Coronary artery (tissue), 2 donors: ENCODE measurements around the gene SMIM1.

Experiments
- DNase-seq: peaks from one replicate; pipeline ENCODE4 v3.0.0-alpha.2; 2017; ENCODE audit warnings: low spot score
- H3K27ac ChIP-seq, 2 donors: fragments of 200-600 bp; sonication (generic); one replicate each; pipeline ENCODE4 v1.5.1; 2016 to 2019
- H3K4me3 ChIP-seq: fragments of 200-600 bp; sonication (generic); 2 replicates; pipeline ENCODE4 v1.5.1; 2016; ENCODE audit warnings: mild to moderate bottlenecking, moderate library complexity
- CTCF ChIP-seq: fragments of 200-600 bp; sonication (generic); IDR thresholded peaks from one replicate; pipeline ENCODE4 v1.5.1; 2019; ENCODE audit warnings: antibody characterized with exemption

The SMIM1 gene

DNA sequence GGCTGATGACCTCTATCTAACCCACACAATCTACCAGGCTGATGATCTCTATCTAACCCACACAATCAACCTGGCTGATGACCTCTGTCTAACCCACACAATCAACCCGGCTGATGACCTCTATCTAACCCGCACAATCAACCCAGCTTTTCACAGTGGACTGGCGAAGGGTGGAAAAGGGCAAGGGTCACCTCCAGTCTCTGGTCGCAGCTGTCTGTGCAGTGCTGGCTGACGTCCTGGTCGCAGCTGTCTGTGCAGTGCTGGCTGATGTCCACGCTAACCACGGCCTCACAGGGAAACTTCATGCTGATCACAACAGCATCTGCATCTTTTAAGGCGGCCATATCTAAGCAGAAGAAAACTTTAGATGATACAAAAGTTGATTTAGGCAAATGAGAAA is 32.5 kb upstream of the SMIM1 start:
- Histone ChIP-seq H3K27ac (no peak overlapping the region), H3K4me3 (no peak overlapping the region)
- no peak for DNase-seq
- TF ChIP-seq CTCF, result no peak

GRCh38 chr1:3740752-3741151 is 31.8 kb upstream of the SMIM1 start:
- TF ChIP-seq CTCF, result no peak
- H3K27ac ChIP-seq, result no peak overlapping the region

GRCh38 chr1:3741566-3742438 is 30.7 kb upstream of the SMIM1 start:
- TF ChIP-seq CTCF, result no peak

More at GRCh38 chr1:3740752-3741151, 31.8 kb upstream of the SMIM1 start:
- DNase-seq, result no peak
- H3K4me3 ChIP-seq, result no peak overlapping the region

GRCh38 chr1:3742439-3743298 is 29.9 kb upstream of the SMIM1 start:
- Histone ChIP-seq H3K4me3 (no peak overlapping the region), H3K27ac (no peak overlapping the region)
- DNase-seq, result no peak
- TF ChIP-seq CTCF, result no peak

More at GRCh38 chr1:3741566-3742438, 30.7 kb upstream of the SMIM1 start:
- no peak for DNase-seq
- Histone ChIP-seq H3K27ac (no peak overlapping the region), H3K4me3 (no peak overlapping the region)

DNA sequence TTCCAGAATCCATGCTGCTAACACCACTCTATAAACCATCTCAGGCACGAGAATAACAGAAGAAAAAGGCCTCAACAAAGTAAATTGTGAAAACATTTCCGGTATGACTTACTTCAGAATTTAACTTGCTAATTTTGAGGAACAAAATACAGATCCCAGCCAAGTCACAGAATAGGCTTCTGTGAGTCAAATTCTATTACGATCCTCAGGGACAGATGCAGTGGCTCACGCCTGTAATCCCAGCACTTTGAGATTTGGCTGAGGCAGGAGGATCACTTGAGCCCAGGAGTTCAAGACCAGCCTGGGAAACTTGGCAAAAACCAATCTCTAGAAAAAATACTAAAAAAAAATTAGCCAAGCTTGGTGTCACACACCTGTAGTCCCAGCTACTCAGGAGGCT is 29.1 kb upstream of the SMIM1 start:
- no peak for DNase-seq
- H3K4me3 ChIP-seq, result no peak overlapping the region
- no peak for TF ChIP-seq CTCF
- no peak overlapping the region for H3K27ac ChIP-seq

DNA sequence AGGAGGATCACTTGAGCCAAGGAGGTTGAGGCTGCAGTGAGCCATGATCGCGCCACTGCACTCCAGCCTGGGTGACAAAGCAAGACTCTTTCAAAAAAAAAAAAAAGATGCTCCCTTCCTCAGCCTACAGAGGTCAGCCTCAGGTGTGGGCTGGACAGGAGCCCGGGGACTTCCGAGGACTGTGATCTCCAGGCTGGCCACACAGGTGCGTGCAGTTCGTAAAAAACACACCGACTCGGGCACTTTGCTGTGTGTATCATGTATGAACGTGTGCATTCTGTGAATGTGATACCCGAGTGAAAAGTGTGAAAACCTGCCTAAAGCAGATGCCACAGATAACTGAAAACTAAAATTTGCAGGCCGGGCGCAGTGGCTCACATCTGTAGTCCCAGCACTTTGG is 28.7 kb upstream of the SMIM1 start:
- no peak overlapping the region for H3K27ac ChIP-seq

More for the DNA sequence above, 28.7 kb upstream of the SMIM1 start:
- DNase-seq, result no peak
- no peak for TF ChIP-seq CTCF
- no peak overlapping the region for H3K4me3 ChIP-seq
